ENCODE measurements around the gene CRYAB. TPM values are rescaled to one million over a fixed set of nuclear protein-coding genes. Genes with fewer than 3 reads are reported as not detected.

The CRYAB gene, protein sequence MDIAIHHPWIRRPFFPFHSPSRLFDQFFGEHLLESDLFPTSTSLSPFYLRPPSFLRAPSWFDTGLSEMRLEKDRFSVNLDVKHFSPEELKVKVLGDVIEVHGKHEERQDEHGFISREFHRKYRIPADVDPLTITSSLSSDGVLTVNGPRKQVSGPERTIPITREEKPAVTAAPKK
- 15.7 and 20.5 TPM in 2 replicates for total RNA-seq
- 64.8 and 123 TPM in 2 replicates for polyA plus RNA-seq

DNA sequence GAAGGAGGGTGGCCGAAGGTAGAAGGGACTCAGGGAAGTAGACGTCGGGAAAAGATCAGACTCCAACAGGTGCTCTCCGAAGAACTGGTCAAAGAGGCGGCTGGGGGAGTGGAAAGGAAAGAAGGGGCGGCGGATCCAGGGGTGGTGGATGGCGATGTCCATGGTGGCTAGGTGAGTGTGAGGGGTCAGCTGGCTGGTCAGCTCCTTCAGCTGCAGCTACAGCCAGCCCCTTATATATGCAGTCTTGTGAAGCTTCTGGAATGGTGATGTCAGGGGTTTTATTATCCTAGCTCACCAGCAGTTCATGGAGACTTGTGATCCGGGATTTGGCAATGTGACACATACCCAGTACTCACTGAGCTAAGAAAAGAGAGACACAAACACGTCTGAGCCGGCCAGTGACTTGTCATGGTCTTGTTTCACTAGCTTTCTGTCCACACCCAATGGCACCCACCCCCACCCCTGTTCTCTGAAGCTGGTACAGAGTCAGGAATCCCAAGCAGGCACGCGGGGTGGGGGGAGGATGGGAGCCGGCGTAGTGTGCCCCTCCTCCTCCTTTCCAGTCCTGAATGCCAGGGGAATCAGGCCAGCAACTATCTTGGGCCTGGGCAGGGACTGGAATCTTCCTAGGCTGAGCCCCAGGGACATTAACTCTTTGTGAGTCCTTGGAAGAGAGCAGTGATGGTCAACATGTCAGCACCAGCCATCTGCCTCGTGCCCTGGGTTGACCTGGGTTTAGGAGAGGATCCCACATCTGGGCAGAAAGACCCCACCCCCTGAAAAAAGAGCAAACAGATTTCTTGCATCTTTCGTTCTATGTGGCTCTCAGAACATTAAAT, at the start of gene CRYAB:
Gene CRYAB, minus strand, starts transcription at position 208 of the 839 bp plus-strand sequence. Its CDS starts 46 bp downstream, at position 162.
- H3K36me3 ChIP-seq (replicated peaks; ENCODE audit: insufficient read depth, low read depth), result no peaks in the 10 kb centered on the region
- peak within 1 kb of the TSS; percentile 53 for H3K4me2 ChIP-seq
- 60% methylated on average over 16 of the region's 17 CpGs for WGBS (ENCODE audit: low lambda C conversion rate, missing lambda C conversion rate)
- no peaks in the 10 kb centered on the region for H4K20me1 ChIP-seq (ENCODE audit: insufficient read depth, poor library complexity, severe bottlenecking)
- no peak within 1 kb of the TSS for H3K4me3 ChIP-seq
- DNase-seq (ENCODE audit: low spot score), result peak; percentile 88
- H2AFZ ChIP-seq, result peak within 1 kb of the TSS; percentile 18
- no peaks in the 10 kb centered on the region for H3K9me3 ChIP-seq (ENCODE audit: low read depth)
- no peak for TF ChIP-seq CTCF (IDR thresholded peaks at IDR 0.05; ENCODE audit: poor library complexity)
- no peaks in the 10 kb centered on the region for H3K79me2 ChIP-seq
- H3K4me1 ChIP-seq (ENCODE audit: insufficient read depth), result peaks cover 22% of the 10 kb centered on the region
- no peaks in the 10 kb centered on the region for H3K27me3 ChIP-seq
- peak within 1 kb of the TSS; percentile 63 for H3K27ac ChIP-seq
- H3K9me2 ChIP-seq (replicated peaks; ENCODE audit: insufficient read depth), result no peaks in the 10 kb centered on the region

GRCh38 chr11:111960916-111961315, 49.3 kb upstream of the CRYAB start:
- no peak for TF ChIP-seq CTCF (IDR thresholded peaks at IDR 0.05; ENCODE audit: poor library complexity)
- no peak for TF ChIP-seq EZH2phosphoT487 (IDR thresholded peaks at IDR 0.05; ENCODE audit: low read depth, severe bottlenecking, unreplicated experiment)
- TF ChIP-seq EZH2 (IDR thresholded peaks at IDR 0.05; ENCODE audit: borderline replicate concordance), result no peak
- WGBS (ENCODE audit: low lambda C conversion rate, missing lambda C conversion rate), result 43% methylated on average over 5 of the region's 5 CpGs
- no peaks in the 10 kb centered on the region for H3K27me3 ChIP-seq
- no peaks in the 10 kb centered on the region for H3K36me3 ChIP-seq (replicated peaks; ENCODE audit: insufficient read depth, low read depth)
- peak; percentile 87 for DNase-seq (ENCODE audit: low spot score)
- H3K4me1 ChIP-seq (ENCODE audit: insufficient read depth), result peaks cover 6% of the 10 kb centered on the region
- H3K4me2 ChIP-seq, result peak overlapping the region; percentile 1
- H3K9me2 ChIP-seq (replicated peaks; ENCODE audit: insufficient read depth), result no peaks in the 10 kb centered on the region
- H3K9me3 ChIP-seq (ENCODE audit: low read depth), result no peaks in the 10 kb centered on the region
- no peaks in the 10 kb centered on the region for H3K79me2 ChIP-seq
- H3K4me3 ChIP-seq, result no peak overlapping the region
- peak overlapping the region; percentile 97 for H3K27ac ChIP-seq
- H4K20me1 ChIP-seq (ENCODE audit: insufficient read depth, poor library complexity, severe bottlenecking), result no peaks in the 10 kb centered on the region
- no peak overlapping the region for H2AFZ ChIP-seq

DNA sequence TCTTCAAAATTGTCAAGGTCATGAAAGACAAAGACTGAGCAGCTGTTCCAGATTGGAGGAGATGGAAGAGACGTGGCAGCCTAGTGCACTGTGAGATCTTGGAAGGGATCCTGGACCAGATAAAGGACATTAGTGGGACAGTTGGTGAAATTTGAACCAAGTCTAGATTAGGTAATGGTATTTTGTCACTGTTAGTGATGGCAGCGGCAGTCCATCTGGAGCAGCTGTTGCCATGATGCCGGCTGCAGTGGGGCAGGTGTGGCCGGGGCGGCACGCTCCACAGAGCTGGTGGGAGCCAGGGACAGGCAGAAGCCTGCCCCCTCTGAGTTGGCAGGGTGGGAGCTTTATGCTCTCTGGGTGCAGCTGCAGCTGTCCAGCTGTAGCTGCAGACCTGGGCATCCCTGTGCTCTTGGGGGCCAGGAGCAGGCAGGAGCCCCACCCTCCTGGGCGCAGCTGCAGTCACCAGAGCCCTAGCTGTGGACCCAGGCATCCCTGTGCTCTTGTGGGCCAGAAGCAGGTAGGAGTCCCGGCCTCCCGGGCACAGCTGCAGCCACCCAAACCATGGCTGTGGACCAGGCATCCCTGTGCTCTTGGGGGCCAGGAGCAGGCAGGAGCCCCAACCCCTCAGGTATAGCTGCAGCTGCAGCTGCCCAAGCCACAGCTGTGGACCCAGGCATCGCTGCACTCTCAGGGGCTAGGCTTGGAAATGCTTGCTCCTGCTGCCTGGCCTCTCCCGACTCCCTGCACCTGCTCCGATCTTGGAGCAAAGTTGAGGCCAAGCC, 46.3 kb upstream of the CRYAB start:
- no peaks in the 10 kb centered on the region for H3K9me2 ChIP-seq (replicated peaks; ENCODE audit: insufficient read depth)
- 97% methylated on average over 12 of the region's 12 CpGs for WGBS (ENCODE audit: low lambda C conversion rate, missing lambda C conversion rate)
- H3K36me3 ChIP-seq (replicated peaks; ENCODE audit: insufficient read depth, low read depth), result no peaks in the 10 kb centered on the region
- H3K4me3 ChIP-seq, result no peak overlapping the region
- H4K20me1 ChIP-seq (ENCODE audit: insufficient read depth, poor library complexity, severe bottlenecking), result no peaks in the 10 kb centered on the region
- H2AFZ ChIP-seq, result no peak overlapping the region
- no peaks in the 10 kb centered on the region for H3K27me3 ChIP-seq
- no peaks in the 10 kb centered on the region for H3K9me3 ChIP-seq (ENCODE audit: low read depth)
- H3K79me2 ChIP-seq, result no peaks in the 10 kb centered on the region
- no peak overlapping the region for H3K27ac ChIP-seq
- H3K4me2 ChIP-seq, result no peak overlapping the region
- peaks cover 6% of the 10 kb centered on the region for H3K4me1 ChIP-seq (ENCODE audit: insufficient read depth)
- TF ChIP-seq EZH2 (IDR thresholded peaks at IDR 0.05; ENCODE audit: borderline replicate concordance), result no peak
- no peak for TF ChIP-seq EZH2phosphoT487 (IDR thresholded peaks at IDR 0.05; ENCODE audit: low read depth, severe bottlenecking, unreplicated experiment)
- no peak for TF ChIP-seq CTCF (IDR thresholded peaks at IDR 0.05; ENCODE audit: poor library complexity)
- DNase-seq (ENCODE audit: low spot score), result no peak
